ENCODE results near the gene PPP1R1C. TPM values are rescaled to one million over a fixed set of nuclear protein-coding genes. Genes with fewer than 3 reads are reported as not detected.

The PPP1R1C gene
- total and polyA plus RNA-seq, 2 of the 13 experiments (the other 11 are each of a cell fraction or from before 2014, with no cell fraction given) = 1.5 to 3.5 TPM

GRCh38 chr2:181984060-181984459 is 1.6 kb upstream of the PPP1R1C start:
- Histone ChIP-seq H3K36me3 (replicated peaks in 1 of 2; ENCODE audit: control insufficient read depth in 1 of 2, insufficient read depth in 2 of 2, low read length in 2 of 2) (no peaks in the 10 kb centered on the region), H3K27me3 (ENCODE audit: control insufficient read depth in 1 of 2, insufficient read depth in 2 of 2, low read length in 2 of 2) (no peaks in the 10 kb centered on the region), H3K9me3 (ENCODE audit: low read length) (no peaks in the 10 kb centered on the region), H3K4me3 (replicated peaks in 1 of 3; ENCODE audit: insufficient read depth in 1 of 3, low read depth in 2 of 3, low read length in 3 of 3) (no peak overlapping the region), H4K20me1 (ENCODE audit: insufficient read depth, low read length) (no peaks in the 10 kb centered on the region), H3K9ac (ENCODE audit: insufficient read depth, low read depth, low read length) (no peak overlapping the region), H3K4me2 (ENCODE audit: low read depth, low read length) (no peak overlapping the region), H2AFZ (ENCODE audit: low read length) (no peak overlapping the region), H3K4me1 (ENCODE audit: insufficient read depth, low read length) (no peaks in the 10 kb centered on the region), H3K79me2 (ENCODE audit: insufficient read depth, low read length) (no peaks in the 10 kb centered on the region), H3K27ac (ENCODE audit: extremely low read length, insufficient read depth, low read length) (no peak overlapping the region)
- POLR2A ChIA-PET = no interaction called here
- ATAC-seq = no peak
- intact Hi-C loops (cut with micrococcal nuclease; ENCODE audit: unreplicated experiment) (no loop called here), in situ Hi-C loops (cut with HindIII; ENCODE audit: extremely low pct_ligation_motif_present, low pct_unique_long_range_greater_than_20kb) (no loop called here)
- no peak for FAIRE-seq
- CTCF ChIA-PET (ENCODE audit: low intra/inter-chr PET ratio, low total read pairs) = no interaction called here
- 71% methylated on average over 1 of the region's 1 CpG for WGBS (ENCODE audit: low lambda C conversion rate)
- BruUV-seq (replicated peaks) = no TSS peak
- TF ChIP-seq NCOA1 (CRISPR knock-in tag; IDR thresholded peaks at IDR 0.05) (no peak), NAIF1 (CRISPR knock-in tag; IDR thresholded peaks at IDR 0.05; ENCODE audit: borderline replicate concordance) (no peak), SMAD3 (CRISPR knock-in tag; IDR thresholded peaks at IDR 0.05) (no peak), MXD1 (CRISPR knock-in tag; IDR thresholded peaks at IDR 0.05) (no peak), HMGXB3 (CRISPR knock-in tag; IDR thresholded peaks at IDR 0.05; ENCODE audit: borderline replicate concordance) (no peak), TMF1 (CRISPR knock-in tag; IDR thresholded peaks at IDR 0.05; ENCODE audit: low read depth) (no peak), MNT (IDR thresholded peaks at IDR 0.05) (no peak), ARNT2 (CRISPR knock-in tag; IDR thresholded peaks at IDR 0.05; ENCODE audit: low read depth) (no peak), AKAP8 (CRISPR knock-in tag; IDR thresholded peaks at IDR 0.05) (no peak), MXD3 (CRISPR knock-in tag; IDR thresholded peaks at IDR 0.05) (no peak), ZSCAN30 (CRISPR knock-in tag; IDR thresholded peaks at IDR 0.05) (no peak), HOXD1 (CRISPR knock-in tag; IDR thresholded peaks at IDR 0.05) (no peak), ZNF512B (CRISPR knock-in tag; IDR thresholded peaks at IDR 0.05; ENCODE audit: borderline replicate concordance) (no peak), CHD4 (IDR thresholded peaks at IDR 0.05; ENCODE audit: borderline replicate concordance, low read length) (no peak), BHLHE40 (IDR thresholded peaks at IDR 0.05; ENCODE audit: low read length) (no peak)
- DNase-seq (ENCODE audit: low spot score) = no peak
